OCI-LY1 (cell line): ENCODE results near the gene APOH.

Experiments
- H2AFZ ChIP-seq: fragments of 200-600 bp; sonication (generic), shearing (Covaris generic); 2 replicates; pipeline ENCODE4 v1.6.0; 2014; ENCODE audit warnings: antibody characterized with exemption, mild to moderate bottlenecking, low read length
- H3F3A ChIP-seq: fragments of 200-600 bp; sonication (generic), shearing (Covaris generic); 2 replicates; pipeline ENCODE4 v1.6.0; 2014; ENCODE audit warnings: mild to moderate bottlenecking, antibody characterized with exemption, low read length, moderate library complexity; ENCODE audit not compliant: insufficient read depth
- H3K27ac ChIP-seq: fragments of 200-600 bp; sonication (generic); 2 replicates; pipeline ENCODE4 v1.5.1; 2014; ENCODE audit warnings: low read length, mixed run types, mild to moderate bottlenecking, low read depth; ENCODE audit not compliant: poor library complexity, severe bottlenecking
- H3K27me3 ChIP-seq: fragments of 200-600 bp; sonication (generic); 2 replicates; pipeline ENCODE4 v1.6.0; 2014; ENCODE audit warnings: antibody characterized with exemption, mild to moderate bottlenecking, low read length, moderate library complexity; ENCODE audit not compliant: insufficient read depth
- H3K36me3 ChIP-seq: fragments of 200-600 bp; sonication (generic); 2 replicates; pipeline ENCODE4 v1.6.1; 2014; ENCODE audit warnings: mild to moderate bottlenecking, antibody characterized with exemption, low read length, moderate library complexity, mixed read lengths; ENCODE audit not compliant: insufficient read depth
- H3K4me1 ChIP-seq: fragments of 200-600 bp; sonication (generic); 2 replicates; pipeline ENCODE4 v1.5.1; 2014; ENCODE audit warnings: mild to moderate bottlenecking, low read length, moderate library complexity; ENCODE audit not compliant: insufficient read depth, severe bottlenecking
- H3K4me2 ChIP-seq: fragments of 200-600 bp; sonication (generic), shearing (Covaris generic); 2 replicates; pipeline ENCODE4 v1.6.1; 2014; ENCODE audit warnings: low read length
- H3K4me3 ChIP-seq: fragments of 200-600 bp; sonication (generic); 2 replicates; pipeline ENCODE4 v1.5.1; 2014; ENCODE audit warnings: low read length, low read depth, mild to moderate bottlenecking, mixed read lengths; ENCODE audit not compliant: poor library complexity, severe bottlenecking
- H3K79me2 ChIP-seq: fragments of 200-600 bp; shearing (Covaris generic); 2 replicates; pipeline ENCODE4 v1.6.1; 2016; ENCODE audit warnings: mixed run types, low read length, mixed read lengths; ENCODE audit not compliant: insufficient read depth
- H3K9ac ChIP-seq: fragments of 200-600 bp; sonication (generic), shearing (Covaris generic); 2 replicates; pipeline ENCODE4 v1.6.1; 2014; ENCODE audit warnings: mild to moderate bottlenecking, low read length, mixed read lengths
- H3K9me2 ChIP-seq: fragments of 200-600 bp; sonication (generic), shearing (Covaris generic); 2 replicates; pipeline ENCODE4 v1.6.1; 2014; ENCODE audit warnings: low read depth, mild to moderate bottlenecking, low read length, mixed read lengths
- H3K9me3 ChIP-seq: fragments of 200-600 bp; shearing (Covaris generic); 2 replicates; pipeline ENCODE4 v1.6.1; 2014; ENCODE audit warnings: low read length, mixed read lengths
- H4K20me1 ChIP-seq: fragments of 200-600 bp; sonication (generic), shearing (Covaris generic); 2 replicates; pipeline ENCODE4 v1.6.0; 2016; ENCODE audit warnings: mild to moderate bottlenecking, low read length; ENCODE audit not compliant: insufficient read depth
- EZH2 ChIP-seq: fragments of 200-600 bp; sonication (generic), shearing (Covaris generic); IDR thresholded peaks from 2 replicates; pipeline ENCODE4 v1.8.0; 2017; ENCODE audit warnings: borderline replicate concordance, mixed run types, mild to moderate bottlenecking, antibody characterized with exemption, low read length, moderate library complexity, mixed read lengths
- TF ChIP-seq, protein P1 (sequence below): fragments of 200-600 bp; sonication (generic), shearing (Covaris generic); IDR thresholded peaks from 2 replicates; pipeline ENCODE4 v1.5.1; 2017; ENCODE audit warnings: mild to moderate bottlenecking, antibody characterized with exemption, low read length, moderate library complexity, mixed read lengths

APOH gene

DNA sequence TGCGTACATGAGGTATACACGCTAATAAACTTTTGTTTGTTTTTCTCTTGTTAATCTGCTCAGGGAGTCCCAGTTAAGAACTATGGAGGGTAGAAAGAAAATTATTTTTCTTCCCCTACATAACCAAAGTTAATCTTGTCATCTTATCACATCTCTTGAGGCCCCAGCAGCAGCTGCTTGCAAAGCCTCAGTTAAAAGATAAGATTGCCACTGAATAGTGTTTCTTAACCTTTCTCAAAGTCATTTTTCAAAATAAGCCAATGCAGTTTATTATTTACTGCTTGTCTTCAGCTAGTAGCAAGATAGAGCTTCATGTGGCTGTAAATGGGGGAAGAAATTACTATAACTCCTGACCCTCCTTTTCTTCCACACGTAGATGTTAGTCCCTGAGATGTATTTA is 21.5 kb upstream of the APOH start:
- H3K79me2 ChIP-seq: no peaks in the 10 kb centered on the region
- H3K4me2 ChIP-seq: no peak overlapping the region
- peaks cover 15% of the 10 kb centered on the region for H3K4me1 ChIP-seq
- H3F3A ChIP-seq: no peaks in the 10 kb centered on the region
- no peaks in the 10 kb centered on the region for H3K27me3 ChIP-seq
- no peak overlapping the region for H3K9ac ChIP-seq
- no peak overlapping the region for H3K4me3 ChIP-seq
- no peaks in the 10 kb centered on the region for H4K20me1 ChIP-seq
- no peaks in the 10 kb centered on the region for H3K9me2 ChIP-seq
- no peak overlapping the region for H2AFZ ChIP-seq
- H3K36me3 ChIP-seq: no peaks in the 10 kb centered on the region
- H3K27ac ChIP-seq: no peak overlapping the region
- no peak for TF ChIP-seq EZH2
- TF ChIP-seq, protein P1, sequence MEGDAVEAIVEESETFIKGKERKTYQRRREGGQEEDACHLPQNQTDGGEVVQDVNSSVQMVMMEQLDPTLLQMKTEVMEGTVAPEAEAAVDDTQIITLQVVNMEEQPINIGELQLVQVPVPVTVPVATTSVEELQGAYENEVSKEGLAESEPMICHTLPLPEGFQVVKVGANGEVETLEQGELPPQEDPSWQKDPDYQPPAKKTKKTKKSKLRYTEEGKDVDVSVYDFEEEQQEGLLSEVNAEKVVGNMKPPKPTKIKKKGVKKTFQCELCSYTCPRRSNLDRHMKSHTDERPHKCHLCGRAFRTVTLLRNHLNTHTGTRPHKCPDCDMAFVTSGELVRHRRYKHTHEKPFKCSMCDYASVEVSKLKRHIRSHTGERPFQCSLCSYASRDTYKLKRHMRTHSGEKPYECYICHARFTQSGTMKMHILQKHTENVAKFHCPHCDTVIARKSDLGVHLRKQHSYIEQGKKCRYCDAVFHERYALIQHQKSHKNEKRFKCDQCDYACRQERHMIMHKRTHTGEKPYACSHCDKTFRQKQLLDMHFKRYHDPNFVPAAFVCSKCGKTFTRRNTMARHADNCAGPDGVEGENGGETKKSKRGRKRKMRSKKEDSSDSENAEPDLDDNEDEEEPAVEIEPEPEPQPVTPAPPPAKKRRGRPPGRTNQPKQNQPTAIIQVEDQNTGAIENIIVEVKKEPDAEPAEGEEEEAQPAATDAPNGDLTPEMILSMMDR: no peak
- H3K9me3 ChIP-seq: no peaks in the 10 kb centered on the region

- H3K4me1 ChIP-seq: peaks cover 8% of the 10 kb centered on the region
These were observed 19.1 kb upstream of the APOH start for GRCh38 chr17:66248285-66248684.

GRCh38 chr17:66241839-66242238 is 12.6 kb upstream of the APOH start:
- no peak overlapping the region for H3K9ac ChIP-seq
- H3K9me2 ChIP-seq: no peaks in the 10 kb centered on the region
- H3K4me2 ChIP-seq: no peak overlapping the region
- no peaks in the 10 kb centered on the region for H4K20me1 ChIP-seq
- H3K36me3 ChIP-seq: no peaks in the 10 kb centered on the region
- H3K79me2 ChIP-seq: no peaks in the 10 kb centered on the region
- H3K4me3 ChIP-seq: no peak overlapping the region
- no peaks in the 10 kb centered on the region for H3F3A ChIP-seq
- TF ChIP-seq EZH2: no peak
- TF ChIP-seq, protein P1: no peak
- H3K27ac ChIP-seq: no peak overlapping the region
- H3K4me1 ChIP-seq: peaks cover 5% of the 10 kb centered on the region
- no peaks in the 10 kb centered on the region for H3K27me3 ChIP-seq
- no peak overlapping the region for H2AFZ ChIP-seq
- H3K9me3 ChIP-seq: no peaks in the 10 kb centered on the region

More at GRCh38 chr17:66248285-66248684, 19.1 kb upstream of the APOH start:
- Histone ChIP-seq H3K79me2 (no peaks in the 10 kb centered on the region), H3K27ac (no peak overlapping the region), H3K4me2 (no peak overlapping the region), H3K4me3 (no peak overlapping the region), H3K9me3 (no peaks in the 10 kb centered on the region), H3K27me3 (no peaks in the 10 kb centered on the region), H3K9me2 (no peaks in the 10 kb centered on the region), H3F3A (no peaks in the 10 kb centered on the region), H2AFZ (no peak overlapping the region), H3K36me3 (no peaks in the 10 kb centered on the region), H3K9ac (no peak overlapping the region), H4K20me1 (no peaks in the 10 kb centered on the region)
- no peak for TF ChIP-seq EZH2
- TF ChIP-seq, protein P1: no peak
